VCaP (cell line): ENCODE results near the gene PTCD2.
A peak's percentile ranks its signal among the peaks of the same experiment; 100 is the strongest.

Source experiments
- H3K27ac ChIP-seq: fragments of 450-650 bp; 2 replicates; pipeline ENCODE4 v1.5.1; 2017
- CTCF ChIP-seq: fragments of 450-650 bp; conservative IDR thresholded peaks from 2 replicates; pipeline ENCODE4 v1.5.1; 2017; ENCODE audit warnings: mild to moderate bottlenecking, moderate library complexity

Gene PTCD2

GRCh38 chr5:72281764-72282499 is 38.2 kb upstream of the PTCD2 start:
- peak overlapping the region; percentile 56 for H3K27ac ChIP-seq

GRCh38 chr5:72282878-72283277 is 37.3 kb upstream of the PTCD2 start:
- peak overlapping the region; percentile 56 for H3K27ac ChIP-seq
- no peak for TF ChIP-seq CTCF

More at GRCh38 chr5:72281764-72282499, 38.2 kb upstream of the PTCD2 start:
- no peak for TF ChIP-seq CTCF

GRCh38 chr5:72283358-72283757 is 36.8 kb upstream of the PTCD2 start:
- peak overlapping the region; percentile 56; the same call in 1 of the 2 replicates for H3K27ac ChIP-seq
- TF ChIP-seq CTCF: no peak

- no peak for TF ChIP-seq CTCF
- no peak overlapping the region for H3K27ac ChIP-seq
Observed at GRCh38 chr5:72284559-72285423, 35.4 kb upstream of the PTCD2 start.

- no peak for TF ChIP-seq CTCF
- no peak overlapping the region for H3K27ac ChIP-seq
Observed at GRCh38 chr5:72285424-72285821, 34.8 kb upstream of the PTCD2 start.

GRCh38 chr5:72286798-72287197 is 33.4 kb upstream of the PTCD2 start:
- no peak for TF ChIP-seq CTCF

GRCh38 chr5:72288924-72289323 is 31.2 kb upstream of the PTCD2 start:
- no peak overlapping the region for H3K27ac ChIP-seq
- TF ChIP-seq CTCF: no peak

More at GRCh38 chr5:72286798-72287197, 33.4 kb upstream of the PTCD2 start:
- no peak overlapping the region for H3K27ac ChIP-seq
